Neural progenitor cell (in vitro differentiated cells): ENCODE data around the gene FAM83G. TPM values are rescaled to one million over a fixed set of nuclear protein-coding genes. Genes with fewer than 3 reads are reported as not detected.

Source experiments
- DNase-seq: peaks from one replicate; pipeline ENCODE4 v3.0.0-alpha.2; 2016; ENCODE audit warnings: low spot score
- H2AFZ ChIP-seq: fragments of 200-600 bp; sonication (generic); replicated peaks from 2 replicates; pipeline ENCODE4 v1.6.1; 2016; ENCODE audit warnings: antibody characterized with exemption
- H3F3A ChIP-seq: fragments of 200-600 bp; sonication (generic); 2 replicates; pipeline ENCODE4 v1.6.1; 2016; ENCODE audit warnings: antibody characterized with exemption, low read depth
- H3K27ac ChIP-seq: fragments of 200-600 bp; sonication (generic); 2 replicates; pipeline ENCODE4 v1.5.1; 2016; ENCODE audit warnings: mild to moderate bottlenecking
- H3K27me3 ChIP-seq: fragments of 200-600 bp; sonication (generic); 2 replicates; pipeline ENCODE4 v1.6.1; 2016; ENCODE audit warnings: mild to moderate bottlenecking, moderate library complexity
- H3K36me3 ChIP-seq: fragments of 200-600 bp; sonication (generic); 2 replicates; pipeline ENCODE4 v1.5.1; 2016
- H3K4me1 ChIP-seq: fragments of 200-600 bp; sonication (generic); 2 replicates; pipeline ENCODE4 v1.6.1; 2016; ENCODE audit warnings: mixed run types
- H3K4me2 ChIP-seq: fragments of 200-600 bp; sonication (generic); 2 replicates; pipeline ENCODE4 v1.6.1; 2016
- H3K4me3 ChIP-seq: fragments of 200-600 bp; sonication (generic); 2 replicates; pipeline ENCODE4 v1.5.1; 2016
- H3K79me2 ChIP-seq: fragments of 200-600 bp; sonication (generic); 2 replicates; pipeline ENCODE4 v1.6.1; 2016; ENCODE audit warnings: low read depth
- H3K9ac ChIP-seq: fragments of 200-600 bp; sonication (generic); 2 replicates; pipeline ENCODE4 v1.6.1; 2016
- H3K9me3 ChIP-seq: fragments of 200-600 bp; sonication (generic); 2 replicates; pipeline ENCODE4 v1.5.1; 2016; ENCODE audit warnings: low read depth
- H4K20me1 ChIP-seq: fragments of 200-600 bp; sonication (generic); 2 replicates; pipeline ENCODE4 v1.6.1; 2016; ENCODE audit warnings: low read depth
- H3K27ac Mint-ChIP-seq: 3 replicates; pipeline ENCODE4 v1.8.0; 2021; ENCODE audit warnings: mixed read lengths
- H3K27me3 Mint-ChIP-seq: 2 replicates; pipeline ENCODE4 v1.8.0; 2022; ENCODE audit warnings: low read depth, mild to moderate bottlenecking, inconsistent platforms, moderate library complexity, mixed read lengths; ENCODE audit not compliant: insufficient read depth
- H3K36me3 Mint-ChIP-seq: 3 replicates; pipeline ENCODE4 v1.8.0; 2021; ENCODE audit warnings: mixed read lengths
- H3K4me1 Mint-ChIP-seq: 3 replicates; pipeline ENCODE4 v1.8.0; 2021; ENCODE audit warnings: mixed read lengths
- H3K4me3 Mint-ChIP-seq: 3 replicates; pipeline ENCODE4 v1.8.0; 2021; ENCODE audit warnings: mild to moderate bottlenecking, moderate library complexity, mixed read lengths
- H3K9me3 Mint-ChIP-seq: 3 replicates; pipeline ENCODE4 v1.8.0; 2020; ENCODE audit warnings: mixed read lengths
- EZH2 ChIP-seq: fragments of 200-600 bp; sonication (generic); IDR thresholded peaks from 2 replicates; pipeline ENCODE4 v1.6.1; 2017; ENCODE audit warnings: antibody characterized with exemption, mild to moderate bottlenecking, moderate library complexity
- EZH2phosphoT487 ChIP-seq: fragments of 200-600 bp; sonication (generic); IDR thresholded peaks from 2 replicates; pipeline ENCODE4 v1.6.1; 2017; ENCODE audit warnings: antibody characterized with exemption
- total RNA-seq: library from RNA; depleted of rRNA; stranded (reverse); fragments of >200 nt; gene quantifications from 2 replicates; pipeline ENCODE4 v1.2.3, GENCODE V29; 2015; ENCODE audit warnings: low replicate concordance
- TF ChIP-seq, protein P1 (sequence below): fragments of 200-600 bp; sonication (generic); IDR thresholded peaks from 2 replicates; pipeline ENCODE4 v1.5.1; 2017; ENCODE audit warnings: antibody characterized with exemption, mild to moderate bottlenecking

FAM83G gene
- total RNA-seq, 1 donor from 2014 or later: 9.9 TPM

DNA sequence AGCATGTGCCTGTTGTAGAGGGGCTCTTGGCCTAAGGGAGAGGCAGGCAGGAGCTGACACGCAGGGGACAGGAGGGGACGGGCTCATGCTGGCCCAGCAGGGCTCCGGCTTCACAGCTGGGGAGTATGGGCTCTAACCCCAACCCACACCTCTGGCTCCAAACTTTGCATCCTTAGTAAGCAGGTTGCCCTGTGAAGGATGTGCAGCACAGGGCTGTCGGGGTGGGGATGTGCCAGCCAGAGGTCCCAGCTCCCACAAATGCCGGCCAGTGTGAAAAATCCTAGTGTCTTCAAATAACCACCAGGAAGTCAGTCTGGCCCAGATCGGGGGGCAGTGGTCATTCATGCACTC, 14.0 kb upstream of the FAM83G start:
- peaks cover 14% of the 10 kb centered on the region for H3K4me1 Mint-ChIP-seq
- no peak overlapping the region for H3K4me3 ChIP-seq
- no peaks in the 10 kb centered on the region for H3F3A ChIP-seq
- peak overlapping the region; percentile 64 for H3K4me3 Mint-ChIP-seq
- peaks cover 3% of the 10 kb centered on the region for H3K27me3 Mint-ChIP-seq
- H3K27ac Mint-ChIP-seq: peak overlapping the region; percentile 94
- no peak for DNase-seq
- no peaks in the 10 kb centered on the region for H3K36me3 ChIP-seq
- no peak overlapping the region for H2AFZ ChIP-seq
- H3K9ac ChIP-seq: no peak overlapping the region
- H3K36me3 Mint-ChIP-seq: no peaks in the 10 kb centered on the region
- no peaks in the 10 kb centered on the region for H3K9me3 ChIP-seq
- H3K9me3 Mint-ChIP-seq: no peaks in the 10 kb centered on the region
- no peaks in the 10 kb centered on the region for H3K79me2 ChIP-seq
- H3K4me1 ChIP-seq: no peaks in the 10 kb centered on the region
- H3K27ac ChIP-seq: no peak overlapping the region
- H4K20me1 ChIP-seq: no peaks in the 10 kb centered on the region
- no peaks in the 10 kb centered on the region for H3K27me3 ChIP-seq
- TF ChIP-seq EZH2: no peak
- TF ChIP-seq, protein P1, sequence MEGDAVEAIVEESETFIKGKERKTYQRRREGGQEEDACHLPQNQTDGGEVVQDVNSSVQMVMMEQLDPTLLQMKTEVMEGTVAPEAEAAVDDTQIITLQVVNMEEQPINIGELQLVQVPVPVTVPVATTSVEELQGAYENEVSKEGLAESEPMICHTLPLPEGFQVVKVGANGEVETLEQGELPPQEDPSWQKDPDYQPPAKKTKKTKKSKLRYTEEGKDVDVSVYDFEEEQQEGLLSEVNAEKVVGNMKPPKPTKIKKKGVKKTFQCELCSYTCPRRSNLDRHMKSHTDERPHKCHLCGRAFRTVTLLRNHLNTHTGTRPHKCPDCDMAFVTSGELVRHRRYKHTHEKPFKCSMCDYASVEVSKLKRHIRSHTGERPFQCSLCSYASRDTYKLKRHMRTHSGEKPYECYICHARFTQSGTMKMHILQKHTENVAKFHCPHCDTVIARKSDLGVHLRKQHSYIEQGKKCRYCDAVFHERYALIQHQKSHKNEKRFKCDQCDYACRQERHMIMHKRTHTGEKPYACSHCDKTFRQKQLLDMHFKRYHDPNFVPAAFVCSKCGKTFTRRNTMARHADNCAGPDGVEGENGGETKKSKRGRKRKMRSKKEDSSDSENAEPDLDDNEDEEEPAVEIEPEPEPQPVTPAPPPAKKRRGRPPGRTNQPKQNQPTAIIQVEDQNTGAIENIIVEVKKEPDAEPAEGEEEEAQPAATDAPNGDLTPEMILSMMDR: no peak
- no peak for TF ChIP-seq EZH2phosphoT487
- H3K4me2 ChIP-seq: no peak overlapping the region

DNA sequence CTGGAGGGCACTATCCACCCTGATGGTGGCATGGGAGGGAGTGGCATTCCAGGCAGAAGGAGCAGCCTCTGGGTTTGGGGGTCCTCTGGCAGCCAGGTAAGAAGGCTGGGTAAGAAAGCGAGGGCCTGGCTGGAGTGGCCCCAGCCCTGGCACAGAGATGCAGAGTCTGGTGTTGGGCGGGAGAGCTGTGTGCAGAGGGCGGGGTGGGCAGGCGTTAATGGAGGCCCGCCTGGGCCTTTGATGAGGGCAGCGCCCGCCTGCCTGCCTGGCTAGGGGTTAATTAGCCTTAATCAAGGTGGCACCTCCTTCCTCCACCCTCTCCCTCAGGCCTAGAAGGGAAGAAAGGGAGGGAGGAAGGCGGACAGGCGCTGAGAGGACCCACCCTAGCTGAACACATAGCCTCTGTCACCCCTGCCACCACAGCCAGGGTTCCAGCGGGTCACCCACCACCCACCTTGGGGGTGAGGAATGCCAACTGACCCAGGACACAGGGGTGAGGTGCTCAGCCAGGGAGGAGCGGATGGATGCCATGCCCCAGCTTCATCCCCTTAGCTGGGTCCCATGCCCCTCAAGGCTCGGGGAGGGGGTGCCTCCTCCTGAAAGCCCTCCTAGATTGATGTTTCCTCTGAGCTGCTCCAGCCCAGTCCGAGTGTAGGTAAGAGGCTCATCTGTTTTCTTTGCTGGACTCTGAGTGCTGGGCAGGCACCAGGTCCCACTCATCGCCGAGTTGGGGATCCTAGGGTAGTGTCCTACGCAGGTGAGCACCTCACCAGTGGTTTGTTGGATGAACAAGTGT, 13.4 kb upstream of the FAM83G start:
- no peaks in the 10 kb centered on the region for H3F3A ChIP-seq
- Mint-ChIP-seq H3K27ac (no peak overlapping the region), H3K36me3 (no peaks in the 10 kb centered on the region), H3K4me3 (peak overlapping the region; percentile 64), H3K9me3 (no peaks in the 10 kb centered on the region), H3K27me3 (peaks cover 3% of the 10 kb centered on the region), H3K4me1 (peaks cover 14% of the 10 kb centered on the region)
- no peak overlapping the region for H3K4me3 ChIP-seq
- DNase-seq: no peak
- H3K4me1 ChIP-seq: no peaks in the 10 kb centered on the region
- no peaks in the 10 kb centered on the region for H3K27me3 ChIP-seq
- no peaks in the 10 kb centered on the region for H4K20me1 ChIP-seq
- H3K4me2 ChIP-seq: no peak overlapping the region
- no peak overlapping the region for H3K27ac ChIP-seq
- H3K9ac ChIP-seq: no peak overlapping the region
- H2AFZ ChIP-seq: no peak overlapping the region
- H3K36me3 ChIP-seq: no peaks in the 10 kb centered on the region
- no peaks in the 10 kb centered on the region for H3K9me3 ChIP-seq
- H3K79me2 ChIP-seq: no peaks in the 10 kb centered on the region
- TF ChIP-seq, protein P1: no peak
- TF ChIP-seq EZH2phosphoT487 (no peak), EZH2 (no peak)

DNA sequence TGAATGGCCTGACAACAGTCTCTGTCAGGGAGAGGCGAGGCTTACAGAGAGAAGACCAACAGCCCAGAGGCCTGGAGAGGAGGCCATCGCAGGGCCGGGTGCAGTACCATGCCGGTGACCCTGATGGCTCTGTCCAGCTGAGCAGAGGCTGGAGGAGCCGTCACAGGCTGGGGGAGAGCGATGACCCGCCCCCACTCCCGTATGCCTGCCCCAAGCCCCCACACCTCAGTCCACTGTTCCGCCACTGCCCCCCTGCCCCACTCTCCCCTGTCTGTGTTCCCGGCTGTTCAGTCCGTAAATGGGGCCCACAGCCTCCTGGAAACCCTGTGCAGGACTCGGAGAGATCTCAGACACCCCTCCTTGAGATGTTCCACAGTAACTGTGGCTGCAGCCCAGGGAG, 12.8 kb upstream of the FAM83G start:
- DNase-seq: no peak
- no peaks in the 10 kb centered on the region for H3K9me3 ChIP-seq
- H3F3A ChIP-seq: no peaks in the 10 kb centered on the region
- H3K27ac ChIP-seq: no peak overlapping the region
- H3K4me1 Mint-ChIP-seq: peaks cover 14% of the 10 kb centered on the region
- H3K36me3 Mint-ChIP-seq: no peaks in the 10 kb centered on the region
- H3K27ac Mint-ChIP-seq: no peak overlapping the region
- no peak overlapping the region for H2AFZ ChIP-seq
- no peak overlapping the region for H3K4me3 ChIP-seq
- no peaks in the 10 kb centered on the region for H3K36me3 ChIP-seq
- H3K79me2 ChIP-seq: no peaks in the 10 kb centered on the region
- no peaks in the 10 kb centered on the region for H4K20me1 ChIP-seq
- H3K4me2 ChIP-seq: no peak overlapping the region
- H3K9ac ChIP-seq: no peak overlapping the region
- H3K9me3 Mint-ChIP-seq: no peaks in the 10 kb centered on the region
- H3K4me3 Mint-ChIP-seq: no peak overlapping the region
- no peaks in the 10 kb centered on the region for H3K4me1 ChIP-seq
- TF ChIP-seq EZH2 (no peak), EZH2phosphoT487 (no peak)
- TF ChIP-seq, protein P1: no peak
- H3K27me3 ChIP-seq: no peaks in the 10 kb centered on the region
- H3K27me3 Mint-ChIP-seq: peaks cover 3% of the 10 kb centered on the region
